Stimulated activated CD4-positive, alpha-beta T cell treated with anti-CD3 and anti-CD28 coated beads, Interleukin-12 subunit alpha, Interleukin-12 subunit beta, amount 100 ng/mL, for 24 hours (primary cell): ENCODE measurements around the gene TECPR1.

Source experiments
- DNase-seq, 2 experiments: peaks; one replicate each; pipeline ENCODE4 v3.0.0-alpha.2; 2020; ENCODE audit warnings: low read depth in 2 of 2

The TECPR1 gene

DNA sequence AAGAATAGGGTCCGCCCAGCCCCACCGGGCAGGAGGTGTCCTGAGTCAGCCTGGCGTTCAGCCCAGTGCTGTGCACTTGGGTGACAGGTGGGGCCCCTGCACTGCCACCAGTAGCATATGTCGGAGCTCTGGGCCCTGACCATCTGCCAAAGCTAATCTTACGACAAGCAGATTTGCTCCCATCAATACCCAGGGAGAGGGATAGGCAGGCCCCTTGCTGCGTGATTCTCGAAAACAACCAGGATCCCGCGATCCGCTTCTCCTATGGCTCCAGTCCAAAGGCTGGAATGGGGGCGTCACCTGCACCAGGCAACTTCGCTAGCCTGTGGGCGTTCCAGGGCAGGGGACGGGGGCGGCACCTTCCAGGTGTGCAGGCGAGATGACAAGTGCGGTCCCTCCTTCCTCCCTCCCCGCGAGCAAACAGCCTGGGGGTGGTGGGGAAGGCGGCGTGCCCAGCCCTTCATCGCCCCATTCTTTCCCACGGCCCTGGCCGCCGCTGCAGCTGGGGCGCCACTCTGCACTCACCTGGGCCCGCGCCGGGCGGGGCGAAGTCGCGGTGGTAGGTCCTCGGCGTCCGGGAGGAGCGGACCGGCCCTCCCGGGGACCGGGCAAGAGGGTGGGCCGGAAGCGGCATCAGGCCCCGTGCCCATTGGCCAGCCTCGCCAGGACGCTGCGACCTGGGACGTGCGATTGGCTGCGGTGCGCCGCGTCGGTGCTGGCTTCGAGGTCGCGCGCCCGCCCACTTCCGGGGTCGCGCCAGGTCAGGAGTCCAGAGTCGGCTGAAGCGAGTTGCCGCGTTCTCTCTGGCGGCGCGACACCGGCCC is at the start of gene TECPR1:
Gene TECPR1, minus strand, starts transcription at position 632 of the 824 bp plus-strand sequence. CDS start 6,086 bp downstream, outside the sequence.
- peak; percentile 77 to 84 for DNase-seq

GRCh38 chr7:98300595-98301372 is 48.8 kb upstream of the TECPR1 start:
- no peak for DNase-seq

GRCh38 chr7:98297626-98298286 is 45.7 kb upstream of the TECPR1 start:
- no peak for DNase-seq

GRCh38 chr7:98296833-98297232 is 44.8 kb upstream of the TECPR1 start:
- no peak for DNase-seq

- no peak for DNase-seq
Observed at GRCh38 chr7:98295467-98296192, 43.6 kb upstream of the TECPR1 start.

- DNase-seq: no peak
Observed at GRCh38 chr7:98294798-98295382, 42.9 kb upstream of the TECPR1 start.

- DNase-seq: no peak
Observed at GRCh38 chr7:98294326-98294725, 42.3 kb upstream of the TECPR1 start.

GRCh38 chr7:98293746-98294145 is 41.7 kb upstream of the TECPR1 start:
- no peak for DNase-seq

DNA sequence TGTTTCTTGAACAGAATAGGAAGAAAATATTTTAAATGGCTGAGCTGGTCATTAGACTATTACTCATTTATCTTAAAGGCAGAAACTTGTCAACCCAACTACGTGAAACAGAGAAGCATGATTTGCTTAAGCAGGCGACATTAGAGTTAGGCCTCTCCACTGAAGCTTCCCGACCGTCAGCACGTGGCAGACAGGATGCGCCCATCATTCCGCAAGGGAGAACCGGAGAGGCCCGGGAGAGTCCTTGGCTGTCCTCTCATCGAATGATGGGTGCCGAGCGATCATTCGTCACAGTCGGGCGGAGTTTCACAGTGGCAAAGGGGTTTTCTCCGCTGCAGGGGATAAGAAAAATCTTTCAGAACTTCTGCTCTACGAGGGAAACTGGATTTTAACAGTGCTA is 41.2 kb upstream of the TECPR1 start:
- DNase-seq: no peak

DNA sequence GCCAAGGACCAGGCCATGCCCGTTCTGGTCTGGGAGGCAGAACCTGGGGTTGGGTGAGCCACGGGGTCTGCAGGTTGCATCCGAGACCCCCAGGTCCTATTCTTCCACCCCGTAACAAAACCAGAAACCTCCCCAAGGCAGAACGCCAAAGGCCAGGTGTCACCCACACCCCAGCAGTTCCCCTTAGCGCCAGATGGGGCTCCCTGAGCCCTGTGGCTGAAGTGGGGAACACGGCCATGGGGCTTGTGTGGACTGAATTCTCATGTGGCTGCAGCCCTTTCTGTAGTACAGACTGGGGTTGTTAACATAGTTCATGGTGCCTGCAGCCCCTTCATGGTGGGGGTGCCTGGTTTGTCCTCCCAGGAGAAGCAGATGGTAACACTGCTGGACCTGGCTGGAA is 39.7 kb upstream of the TECPR1 start:
- no peak for DNase-seq

- no peak for DNase-seq
Observed at GRCh38 chr7:98289333-98289875, 37.4 kb upstream of the TECPR1 start.

GRCh38 chr7:98288064-98288823 is 36.2 kb upstream of the TECPR1 start:
- DNase-seq: no peak

GRCh38 chr7:98287486-98287959 is 35.5 kb upstream of the TECPR1 start:
- no peak for DNase-seq

- DNase-seq: no peak
Observed at GRCh38 chr7:98286701-98287485, 34.9 kb upstream of the TECPR1 start.

GRCh38 chr7:98286093-98286539 is 34.1 kb upstream of the TECPR1 start:
- no peak for DNase-seq

DNA sequence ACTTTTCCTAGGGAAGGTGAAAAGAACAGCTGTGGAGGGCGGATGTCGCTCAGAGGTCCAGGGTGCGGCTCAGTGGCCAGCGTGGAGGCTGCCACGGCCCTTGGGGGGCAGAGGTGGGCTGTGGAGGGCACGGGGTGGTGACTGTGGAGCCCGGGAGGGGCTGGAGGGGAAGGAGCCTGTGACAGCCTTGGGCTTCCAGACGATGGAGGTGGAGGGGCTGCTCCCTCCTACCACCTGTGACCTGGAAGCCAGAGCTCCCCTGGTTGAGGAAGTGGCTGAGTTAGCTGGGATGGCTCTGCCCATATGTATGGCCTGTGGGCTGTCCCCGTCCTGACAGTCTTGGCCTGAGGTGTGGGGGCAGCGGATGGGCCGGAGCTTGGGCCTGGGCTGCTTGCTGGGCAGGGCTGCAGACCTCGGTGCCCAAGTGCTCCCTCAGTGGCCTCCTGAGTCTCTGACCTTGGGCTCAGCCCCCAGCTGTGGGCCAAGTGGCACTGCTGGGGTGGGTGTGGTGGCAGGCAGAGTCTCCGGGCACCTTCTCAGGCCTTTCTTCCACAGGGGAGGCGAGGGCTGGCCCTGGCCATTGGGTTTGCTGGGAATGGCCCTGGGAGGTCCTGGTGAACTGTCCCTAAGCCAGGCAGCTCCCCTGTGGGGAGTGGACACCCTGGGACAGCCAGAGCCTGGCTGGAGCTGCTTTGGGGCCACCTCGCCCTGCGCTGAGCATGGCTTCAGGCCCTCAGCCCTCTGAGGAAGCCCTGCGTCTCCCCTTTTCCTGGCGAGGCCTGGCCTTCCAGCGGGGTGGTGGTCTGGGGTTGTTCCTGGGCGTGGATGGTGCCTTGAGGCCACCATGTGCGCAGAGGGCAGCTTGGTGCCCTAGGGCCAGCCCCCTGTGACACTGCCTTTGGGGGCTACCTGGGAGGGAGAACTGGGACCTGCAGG is 33.4 kb upstream of the TECPR1 start:
- DNase-seq: no peak

GRCh38 chr7:98284335-98285036 is 32.5 kb upstream of the TECPR1 start:
- DNase-seq: no peak

- DNase-seq: no peak
Observed at GRCh38 chr7:98283887-98284222, 31.8 kb upstream of the TECPR1 start.
